NCI-H2227 (cell line): ENCODE measurements around the gene DNAJB12.
"Not testable (repeated sequence)": the region's sequence is repeated elsewhere in the genome, so short reads cannot be mapped to it uniquely, and the experiment has no call there.

Experiments
- DNase-seq: peaks from one replicate; lab custom pipeline; 2025; ENCODE audit not compliant: unreplicated experiment; lab: John Stamatoyannopoulos, UW

Gene DNAJB12

DNA sequence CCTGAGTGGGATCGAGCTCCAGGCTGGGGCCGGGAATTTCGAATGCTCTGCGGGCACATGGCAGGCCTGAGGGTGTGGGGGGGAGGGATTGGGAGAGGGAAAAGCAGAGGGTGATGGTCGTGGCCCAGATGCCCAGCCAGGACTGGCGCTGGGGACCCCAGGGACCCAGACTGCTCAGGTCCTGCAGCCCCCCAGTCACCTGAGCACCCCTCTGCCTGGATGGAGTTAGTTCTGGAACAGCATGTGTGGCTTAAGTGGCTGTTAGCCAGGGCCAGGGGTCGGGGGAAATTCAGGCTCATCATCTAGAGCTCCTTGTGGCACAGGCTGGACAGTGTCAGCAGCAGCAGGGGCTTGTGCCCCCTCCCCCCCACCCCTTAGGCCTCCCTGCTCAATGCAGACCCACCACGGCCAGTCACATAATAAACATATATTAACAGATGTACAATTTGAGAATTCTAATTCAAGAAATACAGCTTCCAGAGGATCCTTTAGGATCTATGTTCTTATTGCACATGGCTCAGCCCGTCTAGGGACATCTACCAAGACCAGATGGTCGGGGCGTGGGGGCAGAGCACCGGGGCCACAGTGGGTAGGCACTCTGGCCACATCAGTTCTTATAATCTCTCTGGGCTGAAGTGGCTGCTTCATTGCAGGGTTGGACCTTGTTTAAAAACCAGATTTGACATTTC is 22.2 kb downstream of the DNAJB12 start:
- no peak for DNase-seq

- DNase-seq, result peak; percentile 92
These were observed 22.9 kb downstream of the DNAJB12 start for GRCh38 chr10:72331575-72332422.

GRCh38 chr10:72330069-72330426 is 24.7 kb downstream of the DNAJB12 start:
- DNase-seq, result no peak

GRCh38 chr10:72329290-72330068 is 25.2 kb downstream of the DNAJB12 start:
- DNase-seq, result no peak

DNA sequence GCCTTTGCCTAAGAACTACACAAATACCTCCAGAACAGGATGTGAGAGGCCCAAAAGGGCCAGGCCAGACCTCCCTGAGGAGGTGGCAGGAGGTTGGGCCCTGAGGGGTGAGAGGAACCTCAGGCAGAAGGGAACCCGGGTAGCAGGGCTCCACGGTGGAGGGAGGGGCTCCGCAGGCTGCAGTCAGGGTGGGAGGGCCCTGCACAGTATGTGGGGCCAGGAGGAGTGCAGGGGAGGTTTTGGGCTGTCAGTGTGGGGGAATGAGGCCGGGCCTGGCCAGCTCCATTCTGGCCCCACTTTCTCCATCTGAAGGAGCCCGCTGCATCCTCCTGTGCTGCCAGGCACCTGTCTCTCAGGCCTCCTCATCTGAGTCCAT is 25.9 kb downstream of the DNAJB12 start:
- DNase-seq, result no peak

DNA sequence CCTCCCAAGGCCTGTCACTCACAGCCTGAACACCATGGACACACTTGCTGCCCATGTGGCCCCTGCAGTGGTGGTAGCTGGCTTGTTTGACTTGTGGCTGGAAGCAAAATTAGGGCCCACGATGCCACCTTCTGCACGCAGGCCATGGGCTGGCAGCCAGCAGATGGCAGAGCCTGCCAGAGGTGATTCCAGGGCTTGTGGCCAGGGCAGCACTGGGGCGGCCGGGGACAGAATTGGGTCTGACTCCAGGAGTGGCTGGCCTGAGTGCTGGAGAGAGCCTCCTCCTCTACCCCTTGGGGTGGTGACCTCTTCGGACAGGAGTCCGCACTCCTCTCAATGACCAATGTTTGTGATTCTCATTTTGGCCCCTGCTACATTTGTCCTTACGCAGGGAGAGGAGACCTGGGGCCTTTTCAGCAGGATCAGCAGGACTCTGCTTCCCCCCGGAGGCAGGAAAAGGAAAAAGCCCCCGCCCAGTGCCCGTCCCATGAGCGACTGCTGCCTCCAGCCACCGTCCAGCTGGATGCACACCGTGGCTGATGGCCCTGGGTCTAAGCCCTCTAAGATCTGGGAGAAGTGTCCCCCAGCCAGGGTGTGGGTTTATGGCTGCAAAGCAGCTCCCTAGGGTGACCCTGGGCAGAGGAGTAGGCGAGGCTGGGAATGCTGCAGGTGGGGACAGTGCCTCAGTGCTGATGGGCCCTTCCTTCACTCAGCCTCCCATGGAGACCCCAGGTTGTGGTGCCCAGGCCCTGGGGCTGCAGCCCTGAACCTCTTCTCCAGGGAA is 26.5 kb downstream of the DNAJB12 start:
- DNase-seq, result peak; percentile 26

- DNase-seq, result not testable (repeated sequence)
These were observed 27.8 kb downstream of the DNAJB12 start for GRCh38 chr10:72326665-72327603.

- not testable (repeated sequence) for DNase-seq
These were observed 29.2 kb downstream of the DNAJB12 start for GRCh38 chr10:72325243-72326175.

- DNase-seq, result no peak
These were observed 30.9 kb downstream of the DNAJB12 start for GRCh38 chr10:72323771-72324191.

DNA sequence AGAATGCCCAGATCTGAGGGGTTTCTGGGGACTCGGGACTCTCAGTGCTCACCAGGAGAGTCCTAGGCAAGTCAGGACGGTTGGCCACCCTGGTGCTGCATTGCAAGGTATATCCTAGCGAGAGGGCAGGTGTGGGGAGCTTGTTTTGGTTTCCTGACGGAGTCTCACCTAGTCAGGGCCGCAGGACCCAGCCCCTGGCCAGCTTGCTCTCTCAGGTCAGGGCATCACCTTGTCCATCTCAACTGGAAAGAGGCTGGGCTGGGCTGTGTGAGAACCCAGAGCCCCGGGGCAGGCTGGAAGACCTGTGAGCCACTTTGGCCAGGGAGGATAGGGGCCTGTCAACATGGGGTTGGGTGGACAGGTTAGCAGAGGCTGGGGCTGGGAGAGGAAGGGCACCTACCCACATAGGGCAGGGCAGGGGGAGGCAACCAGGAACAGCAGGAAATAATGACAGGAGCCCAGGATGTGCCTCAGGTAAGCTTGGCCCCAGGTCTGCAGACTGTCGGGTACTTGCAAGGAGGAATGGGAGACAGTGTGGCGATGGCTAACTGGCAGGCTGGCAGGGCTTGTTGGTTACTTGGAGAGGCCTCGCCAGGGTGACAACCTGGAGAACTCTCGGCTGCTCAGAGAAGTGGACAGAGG is 31.5 kb downstream of the DNAJB12 start:
- no peak for DNase-seq

GRCh38 chr10:72322280-72323058 is 32.2 kb downstream of the DNAJB12 start:
- no peak for DNase-seq

- DNase-seq, result no peak
These were observed 32.8 kb downstream of the DNAJB12 start for GRCh38 chr10:72322030-72322279.

- no peak for DNase-seq
These were observed 33.3 kb downstream of the DNAJB12 start for GRCh38 chr10:72321248-72322029.

DNA sequence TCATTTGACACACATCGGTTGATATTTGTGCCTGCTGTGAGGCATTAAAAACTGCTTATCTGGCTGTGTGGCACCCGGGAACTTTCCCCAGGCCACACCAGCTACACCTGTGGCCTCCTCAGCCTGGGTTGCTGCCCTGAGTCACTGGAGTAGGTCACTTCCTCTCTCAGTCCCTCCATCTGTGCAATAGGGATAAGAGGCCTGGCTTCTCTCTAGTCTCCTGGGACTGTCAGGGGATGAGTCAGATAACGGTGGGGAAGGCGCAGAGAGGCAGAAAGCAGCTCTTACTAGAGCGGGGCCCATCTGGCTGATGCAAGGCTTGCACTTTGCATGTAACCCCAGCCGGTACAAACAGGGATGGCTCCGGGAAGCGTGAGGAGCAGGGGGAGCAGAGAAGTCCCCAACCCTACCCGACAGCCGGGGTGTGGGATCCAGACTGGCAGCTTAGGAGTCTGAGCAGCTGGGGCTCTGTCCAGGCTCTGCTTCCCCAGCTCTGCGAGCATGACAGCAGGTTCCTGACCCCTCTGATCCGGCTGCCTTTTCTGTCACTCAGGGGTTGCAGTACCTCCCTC is 34.0 kb downstream of the DNAJB12 start:
- peak; percentile 69 for DNase-seq

- DNase-seq, result peak; percentile 75
These were observed 35.1 kb downstream of the DNAJB12 start for GRCh38 chr10:72319416-72320254.
